GM23338 (cell line): ENCODE data around the gene STRA6. TPM values are rescaled to one million over a fixed set of nuclear protein-coding genes. Genes with fewer than 3 reads are reported as not detected.
"Not testable (repeated sequence)": the region's sequence is repeated elsewhere in the genome, so short reads cannot be mapped to it uniquely, and the experiment has no call there.

ENCODE experiments used
- ATAC-seq: fragments of 200-7000 bp; cut with Tn5 transposase; 3 replicates; pipeline ENCODE4 v1.9.1; 2020
- DNase-seq: peaks from one replicate; pipeline ENCODE4 v3.0.0-alpha.2; 2015; ENCODE audit warnings: low spot score
- H2AFZ ChIP-seq: fragments of 200-600 bp; sonication (generic); 2 replicates; pipeline ENCODE4 v1.8.0; 2016; ENCODE audit warnings: antibody characterized with exemption, mild to moderate bottlenecking, moderate library complexity
- H3F3A ChIP-seq: fragments of 200-600 bp; sonication (generic); replicated peaks from 2 replicates; pipeline ENCODE4 v1.8.0; 2017; ENCODE audit warnings: antibody characterized with exemption, mixed run types, low read depth
- H3K27ac ChIP-seq: fragments of 200-600 bp; sonication (generic); 2 replicates; pipeline ENCODE4 v1.6.1; 2016; ENCODE audit warnings: low read depth
- H3K27me3 ChIP-seq: fragments of 200-600 bp; sonication (generic); 2 replicates; pipeline ENCODE4 v1.8.0; 2016; ENCODE audit warnings: mild to moderate bottlenecking, mixed run types, moderate library complexity; ENCODE audit not compliant: insufficient read depth
- H3K36me3 ChIP-seq: fragments of 200-600 bp; sonication (generic); 2 replicates; pipeline ENCODE4 v1.8.0; 2016; ENCODE audit warnings: mild to moderate bottlenecking; ENCODE audit not compliant: insufficient read depth
- H3K4me1 ChIP-seq: fragments of 200-600 bp; sonication (generic); 2 replicates; pipeline ENCODE4 v1.8.0; 2016; ENCODE audit warnings: mild to moderate bottlenecking, moderate library complexity; ENCODE audit not compliant: insufficient read depth
- H3K4me2 ChIP-seq: fragments of 200-600 bp; sonication (generic); 2 replicates; pipeline ENCODE4 v1.7.1; 2017; ENCODE audit warnings: mixed run types
- H3K4me3 ChIP-seq: fragments of 200-600 bp; sonication (generic); 2 replicates; pipeline ENCODE4 v1.6.1; 2016; ENCODE audit warnings: mixed run types
- H3K79me2 ChIP-seq: fragments of 200-600 bp; sonication (generic); replicated peaks from 2 replicates; pipeline ENCODE4 v1.8.0; 2017; ENCODE audit warnings: mild to moderate bottlenecking; ENCODE audit not compliant: insufficient read depth
- H3K9me2 ChIP-seq: fragments of 200-600 bp; sonication (generic); 2 replicates; pipeline ENCODE4 v1.8.0; 2017; ENCODE audit not compliant: insufficient read depth
- H4K20me1 ChIP-seq: fragments of 200-600 bp; sonication (generic); replicated peaks from 2 replicates; pipeline ENCODE4 v1.8.0; 2017; ENCODE audit warnings: mild to moderate bottlenecking; ENCODE audit not compliant: insufficient read depth
- H3K27ac Mint-ChIP-seq: 2 replicates; pipeline ENCODE4 v1.8.0; 2020; ENCODE audit warnings: inconsistent platforms, mild to moderate bottlenecking, moderate library complexity, mixed read lengths
- H3K27me3 Mint-ChIP-seq: 3 replicates; pipeline ENCODE4 v1.8.0; 2022; ENCODE audit warnings: low read depth, mild to moderate bottlenecking, moderate library complexity, mixed read lengths, inconsistent platforms; ENCODE audit not compliant: insufficient read depth, poor library complexity
- H3K36me3 Mint-ChIP-seq: 3 replicates; pipeline ENCODE4 v1.8.0; 2021; ENCODE audit warnings: low read depth, mild to moderate bottlenecking, inconsistent platforms, moderate library complexity, mixed read lengths
- H3K4me1 Mint-ChIP-seq: 3 replicates; pipeline ENCODE4 v1.8.0; 2020; ENCODE audit warnings: mild to moderate bottlenecking, inconsistent platforms, mixed read lengths
- H3K4me3 Mint-ChIP-seq: 3 replicates; pipeline ENCODE4 v1.8.0; 2021; ENCODE audit warnings: moderate library complexity, mild to moderate bottlenecking, inconsistent platforms, mixed read lengths
- H3K9me3 Mint-ChIP-seq: 3 replicates; pipeline ENCODE4 v1.8.0; 2020; ENCODE audit warnings: moderate library complexity, mild to moderate bottlenecking, inconsistent platforms, mixed read lengths
- CREB1 ChIP-seq: fragments of 250-450 bp; sonication (Bioruptor Pico); IDR thresholded peaks from 2 replicates; pipeline ENCODE4 v1.5.0; 2020; ENCODE audit warnings: low read depth, mild to moderate bottlenecking, moderate library complexity
- EZH2 ChIP-seq: fragments of 200-600 bp; sonication (generic); IDR thresholded peaks from one replicate; pipeline ENCODE4 v1.8.0; 2017; ENCODE audit warnings: antibody characterized with exemption, mild to moderate bottlenecking, low read depth; ENCODE audit not compliant: unreplicated experiment
- JUNB ChIP-seq: IDR thresholded peaks from one replicate; pipeline ENCODE4 v1.6.1; 2016; ENCODE audit warnings: antibody characterized with exemption; ENCODE audit not compliant: unreplicated experiment
- NANOG ChIP-seq: IDR thresholded peaks from 2 replicates; pipeline ENCODE4 v1.6.1; 2016; ENCODE audit warnings: antibody characterized with exemption, borderline replicate concordance
- POLR2AphosphoS5 ChIP-seq: IDR thresholded peaks from 2 replicates; pipeline ENCODE4 v1.6.1; 2016; ENCODE audit warnings: antibody characterized with exemption, low read depth
- STAT1 ChIP-seq: IDR thresholded peaks from one replicate; pipeline ENCODE4 v1.6.1; 2016; ENCODE audit warnings: antibody characterized with exemption; ENCODE audit not compliant: unreplicated experiment
- ZNF114 ChIP-seq: fragments of 250-450 bp; sonication (Bioruptor Pico); IDR thresholded peaks from 2 replicates; pipeline ENCODE4 v1.5.0; 2020; ENCODE audit warnings: mild to moderate bottlenecking, moderate library complexity
- ZNF331 ChIP-seq: fragments of 250-450 bp; sonication (Bioruptor Pico); IDR thresholded peaks from 2 replicates; pipeline ENCODE4 v1.5.0; 2020; ENCODE audit warnings: low read depth, mild to moderate bottlenecking, moderate library complexity
- ZNF462 ChIP-seq: fragments of 250-450 bp; sonication (Bioruptor Pico); IDR thresholded peaks from 2 replicates; pipeline ENCODE4 v1.5.0; 2020; ENCODE audit warnings: mild to moderate bottlenecking, moderate library complexity
- polyA plus RNA-seq: library from polyadenylated mRNA; unstranded; fragments of >200 nt; fragmentation: Nextera tagmentation; extraction: Ambion mirVana; gene quantifications from 2 replicates; pipeline ENCODE4 v1.2.1, GENCODE V29; 2016
- total RNA-seq: library from RNA; depleted of rRNA; stranded (reverse); fragments of >200 nt; shearing (Covaris generic); gene quantifications from 2 replicates; pipeline ENCODE4 v1.2.3, GENCODE V29; 2014
- TF ChIP-seq, protein P1 (sequence below): IDR thresholded peaks from 2 replicates; pipeline ENCODE4 v1.6.1; 2016; ENCODE audit warnings: antibody characterized with exemption

Gene STRA6
- total and polyA plus RNA-seq, 2 experiments from 2014 or later, result 8.2 to 9.9 TPM

DNA sequence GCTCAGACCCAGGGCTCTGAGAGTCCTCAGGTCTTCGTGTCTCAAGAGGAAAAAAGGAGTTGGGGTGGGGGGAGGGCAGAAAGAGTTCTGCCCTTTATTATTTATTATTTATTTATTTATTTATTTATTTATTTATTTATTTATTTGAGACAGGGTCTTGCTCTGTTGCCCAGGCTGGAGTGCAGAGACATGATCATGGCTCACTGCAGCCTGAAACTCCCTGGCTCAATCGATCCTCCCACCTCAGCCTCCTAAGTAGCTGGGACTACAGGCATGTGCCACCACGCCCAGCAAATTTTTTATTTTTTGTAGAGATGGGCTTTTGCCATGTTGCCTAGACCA is 40.4 kb downstream of the STRA6 start:
- DNase-seq, H3K27ac ChIP-seq, H4K20me1 ChIP-seq, H3K27ac Mint-ChIP-seq, H3K4me3 ChIP-seq, H3K27me3 Mint-ChIP-seq, ATAC-seq, H3K79me2 ChIP-seq, H3K9me3 Mint-ChIP-seq, H3K4me1 Mint-ChIP-seq, H3K36me3 ChIP-seq, H3F3A ChIP-seq, H3K4me1 ChIP-seq, H3K4me3 Mint-ChIP-seq, H3K27me3 ChIP-seq, H3K36me3 Mint-ChIP-seq, H2AFZ ChIP-seq, H3K4me2 ChIP-seq, H3K9me2 ChIP-seq: not testable (repeated sequence)

- DNase-seq, H3K36me3 ChIP-seq, H3K27ac Mint-ChIP-seq, H3K4me3 ChIP-seq, H3K4me3 Mint-ChIP-seq, H3K27ac ChIP-seq, H4K20me1 ChIP-seq, H3K27me3 Mint-ChIP-seq, H2AFZ ChIP-seq, H3K4me1 Mint-ChIP-seq, ATAC-seq, H3F3A ChIP-seq, H3K79me2 ChIP-seq, H3K9me3 Mint-ChIP-seq, H3K9me2 ChIP-seq, H3K36me3 Mint-ChIP-seq, H3K27me3 ChIP-seq, H3K4me2 ChIP-seq, H3K4me1 ChIP-seq: not testable (repeated sequence)
Observed at GRCh38 chr15:74160390-74160789, 42.2 kb downstream of the STRA6 start.

GRCh38 chr15:74159773-74160172 is 42.8 kb downstream of the STRA6 start:
- Histone ChIP-seq H2AFZ (no peak overlapping the region), H3K36me3 (no peaks in the 10 kb centered on the region), H3K4me2 (no peak overlapping the region), H3K79me2 (no peaks in the 10 kb centered on the region), H4K20me1 (no peaks in the 10 kb centered on the region), H3K27me3 (no peaks in the 10 kb centered on the region), H3K27ac (no peak overlapping the region), H3F3A (no peaks in the 10 kb centered on the region; the same call in 1 of the 2 replicates), H3K9me2 (no peaks in the 10 kb centered on the region), H3K4me1 (no peaks in the 10 kb centered on the region), H3K4me3 (no peak overlapping the region)
- peaks cover 8% of the 10 kb centered on the region for H3K4me1 Mint-ChIP-seq
- no peaks in the 10 kb centered on the region for H3K36me3 Mint-ChIP-seq
- H3K4me3 Mint-ChIP-seq, result no peak overlapping the region
- peaks cover 5% of the 10 kb centered on the region; the same call in 2 of the 3 replicates for H3K9me3 Mint-ChIP-seq
- ATAC-seq, result no peak
- no peak for DNase-seq
- H3K27me3 Mint-ChIP-seq, result peaks cover 8% of the 10 kb centered on the region
- H3K27ac Mint-ChIP-seq, result no peak overlapping the region
- TF ChIP-seq ZNF114 (CRISPR knock-in tag) (no peak), NANOG (no peak), POLR2AphosphoS5 (no peak), STAT1 (no peak), CREB1 (CRISPR knock-in tag) (no peak), JUNB (no peak), ZNF462 (CRISPR knock-in tag) (no peak), EZH2 (no peak), ZNF331 (no peak)
- TF ChIP-seq, protein P1, sequence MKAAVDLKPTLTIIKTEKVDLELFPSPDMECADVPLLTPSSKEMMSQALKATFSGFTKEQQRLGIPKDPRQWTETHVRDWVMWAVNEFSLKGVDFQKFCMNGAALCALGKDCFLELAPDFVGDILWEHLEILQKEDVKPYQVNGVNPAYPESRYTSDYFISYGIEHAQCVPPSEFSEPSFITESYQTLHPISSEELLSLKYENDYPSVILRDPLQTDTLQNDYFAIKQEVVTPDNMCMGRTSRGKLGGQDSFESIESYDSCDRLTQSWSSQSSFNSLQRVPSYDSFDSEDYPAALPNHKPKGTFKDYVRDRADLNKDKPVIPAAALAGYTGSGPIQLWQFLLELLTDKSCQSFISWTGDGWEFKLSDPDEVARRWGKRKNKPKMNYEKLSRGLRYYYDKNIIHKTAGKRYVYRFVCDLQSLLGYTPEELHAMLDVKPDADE, result no peak
